Stomach (tissue), 4 donors: ENCODE measurements around the gene CLPX.

Experiments
- EP300 ChIP-seq: sonication (generic); formaldehyde crosslinking; IDR thresholded peaks from one replicate; pipeline ENCODE4 v1.6.1; 2017; ENCODE audit warnings: antibody characterized with exemption
- TF ChIP-seq, protein P1 (sequence below), 7 experiments: fragments of 450-650 bp in 4 of 7; fragments of 200-600 bp in 3 of 7; sonication (generic) in 3 of 7; IDR thresholded peaks; one replicate each; pipeline ENCODE4 v1.5.1; 2016 to 2019; ENCODE audit warnings: antibody characterized with exemption in 7 of 7, control low read depth in 2 of 7, mild to moderate bottlenecking in 1 of 7

DNA sequence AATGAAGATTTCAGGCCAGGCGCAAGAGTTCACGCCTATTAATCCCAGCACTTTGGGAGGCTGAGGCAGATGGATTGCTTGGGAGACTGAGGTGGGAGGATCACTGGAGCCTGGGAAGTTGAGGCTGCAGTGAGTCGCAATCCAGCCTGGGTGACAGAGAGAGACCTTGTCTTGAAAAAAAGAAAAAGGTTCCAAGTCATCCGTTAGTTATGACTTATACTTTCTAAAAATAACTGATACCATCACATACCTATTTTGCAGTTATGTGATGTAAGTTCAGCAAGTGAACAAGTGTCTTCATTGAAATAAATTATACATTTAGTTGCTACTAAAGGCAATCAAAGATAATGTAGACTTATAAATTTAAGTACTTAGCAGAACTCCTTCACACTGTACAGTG lies 22.1 kb downstream of the CLPX start:
- TF ChIP-seq, protein P1, sequence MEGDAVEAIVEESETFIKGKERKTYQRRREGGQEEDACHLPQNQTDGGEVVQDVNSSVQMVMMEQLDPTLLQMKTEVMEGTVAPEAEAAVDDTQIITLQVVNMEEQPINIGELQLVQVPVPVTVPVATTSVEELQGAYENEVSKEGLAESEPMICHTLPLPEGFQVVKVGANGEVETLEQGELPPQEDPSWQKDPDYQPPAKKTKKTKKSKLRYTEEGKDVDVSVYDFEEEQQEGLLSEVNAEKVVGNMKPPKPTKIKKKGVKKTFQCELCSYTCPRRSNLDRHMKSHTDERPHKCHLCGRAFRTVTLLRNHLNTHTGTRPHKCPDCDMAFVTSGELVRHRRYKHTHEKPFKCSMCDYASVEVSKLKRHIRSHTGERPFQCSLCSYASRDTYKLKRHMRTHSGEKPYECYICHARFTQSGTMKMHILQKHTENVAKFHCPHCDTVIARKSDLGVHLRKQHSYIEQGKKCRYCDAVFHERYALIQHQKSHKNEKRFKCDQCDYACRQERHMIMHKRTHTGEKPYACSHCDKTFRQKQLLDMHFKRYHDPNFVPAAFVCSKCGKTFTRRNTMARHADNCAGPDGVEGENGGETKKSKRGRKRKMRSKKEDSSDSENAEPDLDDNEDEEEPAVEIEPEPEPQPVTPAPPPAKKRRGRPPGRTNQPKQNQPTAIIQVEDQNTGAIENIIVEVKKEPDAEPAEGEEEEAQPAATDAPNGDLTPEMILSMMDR (IDR thresholded peaks at IDR 0.05) = no peak
- no peak for TF ChIP-seq EP300
